ENCODE results near the gene RAB27A. TPM values are rescaled to one million over a fixed set of nuclear protein-coding genes. Genes with fewer than 3 reads are reported as not detected.

The RAB27A gene
- total and polyA plus RNA-seq, 12 donors: 3.0 to 13.9 (median 4.3) TPM

- DNase-seq (no peak), ATAC-seq (no peak)
- Histone ChIP-seq H3K9me3 (no peaks in the 10 kb centered on the region), H3K27me3 (no peaks in the 10 kb centered on the region), H3K27ac (peak overlapping the region in 1 of 10 donors; percentile 66), H3K4me1 (peaks cover 0 to 71% (median 0%) of the 10 kb centered on the region in 9 donors), H3K4me3 (no peak overlapping the region), H3K36me3 (peaks cover 0 to 3% (median 0%) of the 10 kb centered on the region in 9 donors)
- intact Hi-C loops (cut with DNase I): no loop called here
- WGBS, 2 donors: 91 to 94% methylated on average over 5 of the region's 5 CpGs
- no peak for TF ChIP-seq CTCF (IDR thresholded peaks at IDR 0.05)
Measured at GRCh38 chr15:55276324-55276723, 13.3 kb downstream of the RAB27A start.

- intact Hi-C loops (cut with DNase I): no loop called here
- 92 to 93% methylated on average over 6 of the region's 6 CpGs for WGBS, 2 donors
- no peaks in the 10 kb centered on the region for H3K9me3 ChIP-seq
- ATAC-seq: no peak
- H3K4me1 ChIP-seq: peaks cover 0 to 46% (median 0%) of the 10 kb centered on the region in 9 donors
- peak overlapping the region in 1 of 10 donors; percentile 34 for H3K27ac ChIP-seq
- no peak for DNase-seq
- H3K27me3 ChIP-seq: no peaks in the 10 kb centered on the region
- H3K4me3 ChIP-seq: no peak overlapping the region
- H3K36me3 ChIP-seq: peaks cover 0 to 16% (median 0%) of the 10 kb centered on the region in 9 donors
- TF ChIP-seq CTCF (IDR thresholded peaks at IDR 0.05): no peak
Measured at GRCh38 chr15:55270291-55270690, 19.3 kb downstream of the RAB27A start.

GRCh38 chr15:55268176-55268695 lies 21.4 kb downstream of the RAB27A start:
- TF ChIP-seq CTCF (IDR thresholded peaks at IDR 0.05): no peak
- no peak for DNase-seq
- Histone ChIP-seq H3K27me3 (no peaks in the 10 kb centered on the region), H3K4me1 (peaks cover 0 to 37% (median 0%) of the 10 kb centered on the region in 9 donors), H3K9me3 (no peaks in the 10 kb centered on the region), H3K4me3 (no peak overlapping the region), H3K27ac (peak overlapping the region in 1 of 10 donors; percentile 87), H3K36me3 (peaks cover 0 to 30% (median 0%) of the 10 kb centered on the region in 9 donors)
- ATAC-seq: no peak
- intact Hi-C loops (cut with DNase I): no loop called here
- WGBS, 2 donors: 92 to 93% methylated on average over 2 of the region's 2 CpGs

DNA sequence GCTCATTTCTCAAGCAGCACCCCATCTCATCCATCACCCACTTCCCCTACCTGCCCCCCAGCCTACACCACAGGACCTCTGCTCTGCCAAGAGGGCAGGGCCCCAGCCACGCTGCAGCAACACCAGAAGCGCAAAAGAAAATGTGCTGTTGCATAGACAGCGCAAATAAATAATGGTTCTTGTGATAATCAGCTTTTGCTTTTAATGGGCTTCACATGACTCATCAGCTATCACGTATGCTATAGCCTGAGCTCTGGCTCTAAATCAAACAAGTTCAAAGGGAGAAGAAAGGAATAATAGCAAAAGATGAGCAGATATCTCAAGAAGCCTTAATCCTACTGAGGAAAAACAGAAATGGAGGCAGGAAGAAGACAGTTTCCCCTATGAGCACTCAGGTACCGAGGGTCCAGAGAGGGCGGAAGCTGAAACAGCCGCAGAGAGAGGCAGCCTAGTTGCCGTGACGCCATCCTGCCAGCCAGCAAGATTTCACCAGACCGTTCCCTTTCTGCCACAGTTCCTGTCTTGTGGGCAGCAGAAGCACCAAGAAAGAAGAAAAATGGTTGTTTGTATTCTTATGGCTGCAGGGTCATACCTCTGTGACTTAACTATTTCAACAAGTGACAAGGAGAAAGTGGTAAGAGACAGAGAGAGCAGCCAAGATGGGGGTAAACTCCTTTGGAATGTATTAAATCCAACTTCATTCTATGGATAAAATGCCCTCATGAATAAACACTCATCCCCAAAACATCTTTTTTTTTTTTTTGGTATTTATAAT lies 22.0 kb downstream of the RAB27A start:
- Histone ChIP-seq H3K27ac (peak overlapping the region in 1 of 10 donors; percentile 87), H3K36me3 (peaks cover 0 to 36% (median 0%) of the 10 kb centered on the region in 9 donors), H3K4me3 (peak overlapping the region in 1 of 10 donors; percentile 37), H3K4me1 (peaks cover 0 to 36% (median 0%) of the 10 kb centered on the region in 9 donors), H3K9me3 (no peaks in the 10 kb centered on the region), H3K27me3 (no peaks in the 10 kb centered on the region)
- ATAC-seq (peak in 5 of 8 donors; percentile 45 to 71 (median 49)), DNase-seq (peak in 1 of 2 donors; percentile 31)
- TF ChIP-seq CTCF (IDR thresholded peaks at IDR 0.05): no peak
- WGBS, 2 donors: 83% methylated on average over 10 of the region's 10 CpGs
- intact Hi-C loops (cut with DNase I): no loop called here
